Thyroid gland (tissue), 4 donors: Measurements from ENCODE around the gene MGAT5B. TPM values are rescaled to one million over a fixed set of nuclear protein-coding genes. Genes with fewer than 3 reads are reported as not detected.

Experiments
- DNase-seq, 2 donors: peaks; one replicate each; pipeline ENCODE4 v3.0.0-alpha.2; 2019
- H3K27ac ChIP-seq, 3 donors: fragments of 200-600 bp; sonication (generic); 1 replicate in 2 of 3; 2 replicates in 1 of 3; pipeline ENCODE4 v1.5.1; 2016 to 2019; ENCODE audit warnings: mild to moderate bottlenecking in 1 of 3, moderate library complexity in 1 of 3
- H3K27me3 ChIP-seq: fragments of 200-600 bp; sonication (generic); one replicate; pipeline ENCODE4 v1.5.1; 2019
- H3K36me3 ChIP-seq, 2 donors: fragments of 200-600 bp; sonication (generic); one replicate each; pipeline ENCODE4 v1.5.1; 2016 to 2019
- H3K4me1 ChIP-seq, 2 donors: fragments of 200-600 bp; sonication (generic); one replicate each; pipeline ENCODE4 v1.5.1; 2017 to 2019
- H3K4me3 ChIP-seq, 3 donors: fragments of 200-600 bp; sonication (generic); replicated peaks in 1 of 3; 1 replicate in 2 of 3; 2 replicates in 1 of 3; pipeline ENCODE4 v1.5.1; 2016; ENCODE audit warnings: mild to moderate bottlenecking in 1 of 3
- H3K9me3 ChIP-seq: fragments of 200-600 bp; sonication (generic); one replicate; pipeline ENCODE4 v1.5.1; 2017
- CTCF ChIP-seq, 6 experiments: fragments of 200-600 bp in 3 of 6; fragments of 450-650 bp in 3 of 6; sonication (generic) in 3 of 6; IDR thresholded peaks; one replicate each; pipeline ENCODE4 v1.5.1; 2016 to 2019; ENCODE audit warnings: antibody characterized with exemption in 6 of 6, mild to moderate bottlenecking in 2 of 6, inconsistent platforms in 1 of 6, moderate library complexity in 1 of 6
- POLR2A ChIP-seq, 2 donors: fragments of 450-650 bp; IDR thresholded peaks; one replicate each; pipeline ENCODE4 v1.6.1; 2017; ENCODE audit warnings: antibody characterized with exemption in 2 of 2, mild to moderate bottlenecking in 2 of 2, moderate library complexity in 1 of 2
- WGBS, 2 donors: methylation state at CpG; one replicate each; pipeline ENCODE4 v1.1.5; 2017; 5-methylcytosine and 5-hydroxymethylcytosine counted together
- intact Hi-C: fragments of 100-400 bp; cut with DNase I; formaldehyde crosslinking; loops from one replicate; pipeline ENCODE4 v1.15.1; 2023
- total RNA-seq, 4 donors: library from RNA; depleted of rRNA; stranded (reverse); fragments of >200 nt; gene quantifications; one replicate each; pipeline ENCODE4 v1.2.3, GENCODE V29; 2016

MGAT5B gene
- total RNA-seq, 4 donors from 2014 or later = 0.22 to 7.4 (median 0.73) TPM; not detected in 1

- Histone ChIP-seq H3K4me3 (no peak overlapping the region), H3K36me3 (no peaks in the 10 kb centered on the region), H3K9me3 (no peaks in the 10 kb centered on the region), H3K27ac (no peak overlapping the region), H3K27me3 (no peaks in the 10 kb centered on the region), H3K4me1 (no peaks in the 10 kb centered on the region)
- no peak for TF ChIP-seq POLR2A (IDR thresholded peaks at IDR 0.05)
- 91 to 93% methylated on average over 14 of the region's 14 CpGs for WGBS, 2 donors
- intact Hi-C loops = no loop called here
- DNase-seq = no peak
These were observed 11.1 kb downstream of the MGAT5B start for GRCh38 chr17:76879254-76879653.

GRCh38 chr17:76879691-76880090 lies 11.5 kb downstream of the MGAT5B start:
- intact Hi-C loops = no loop called here
- no peak overlapping the region for H3K4me3 ChIP-seq
- DNase-seq = no peak
- no peaks in the 10 kb centered on the region for H3K36me3 ChIP-seq
- H3K9me3 ChIP-seq = no peaks in the 10 kb centered on the region
- TF ChIP-seq POLR2A (IDR thresholded peaks at IDR 0.05) = no peak
- TF ChIP-seq CTCF (IDR thresholded peaks at IDR 0.05) = no peak
- no peaks in the 10 kb centered on the region for H3K4me1 ChIP-seq
- no peaks in the 10 kb centered on the region for H3K27me3 ChIP-seq
- 67 to 76% methylated on average over 10 of the region's 10 CpGs for WGBS, 2 donors
- H3K27ac ChIP-seq = no peak overlapping the region

GRCh38 chr17:76880268-76880667 lies 12.1 kb downstream of the MGAT5B start:
- H3K36me3 ChIP-seq = no peaks in the 10 kb centered on the region
- no peak for DNase-seq
- H3K4me3 ChIP-seq = no peak overlapping the region
- H3K4me1 ChIP-seq = no peaks in the 10 kb centered on the region
- WGBS, 2 donors = 49 to 54% methylated on average over 9 to 10 of the region's 10 CpGs
- TF ChIP-seq POLR2A (IDR thresholded peaks at IDR 0.05) (no peak), CTCF (IDR thresholded peaks at IDR 0.05) (no peak)
- no peaks in the 10 kb centered on the region for H3K9me3 ChIP-seq
- no peaks in the 10 kb centered on the region for H3K27me3 ChIP-seq
- intact Hi-C loops = no loop called here
- no peak overlapping the region for H3K27ac ChIP-seq

GRCh38 chr17:76880971-76881370 lies 12.8 kb downstream of the MGAT5B start:
- Histone ChIP-seq H3K36me3 (no peaks in the 10 kb centered on the region), H3K9me3 (no peaks in the 10 kb centered on the region), H3K27me3 (no peaks in the 10 kb centered on the region), H3K4me1 (no peaks in the 10 kb centered on the region), H3K27ac (no peak overlapping the region), H3K4me3 (no peak overlapping the region)
- DNase-seq = no peak
- WGBS, 2 donors = 89 to 93% methylated on average over 10 to 12 of the region's 12 CpGs
- no peak for TF ChIP-seq CTCF (IDR thresholded peaks at IDR 0.05)
- TF ChIP-seq POLR2A (IDR thresholded peaks at IDR 0.05) = no peak
- intact Hi-C loops = no loop called here

- no peak for DNase-seq
- intact Hi-C loops = no loop called here
- H3K4me1 ChIP-seq = no peaks in the 10 kb centered on the region
- TF ChIP-seq CTCF (IDR thresholded peaks at IDR 0.05) = no peak
- TF ChIP-seq POLR2A (IDR thresholded peaks at IDR 0.05) = no peak
- H3K27me3 ChIP-seq = no peaks in the 10 kb centered on the region
- no peak overlapping the region for H3K4me3 ChIP-seq
- no peaks in the 10 kb centered on the region for H3K9me3 ChIP-seq
- WGBS, 2 donors = 81 to 90% methylated on average over 6 of the region's 6 CpGs
- H3K36me3 ChIP-seq = no peaks in the 10 kb centered on the region
- H3K27ac ChIP-seq = no peak overlapping the region
These were observed 13.2 kb downstream of the MGAT5B start for GRCh38 chr17:76881408-76881807.

- TF ChIP-seq POLR2A (IDR thresholded peaks at IDR 0.05) = no peak
- no peak for TF ChIP-seq CTCF (IDR thresholded peaks at IDR 0.05)
- H3K27ac ChIP-seq = no peak overlapping the region
- no peaks in the 10 kb centered on the region for H3K9me3 ChIP-seq
- 85 to 89% methylated on average over 11 to 12 of the region's 20 CpGs for WGBS, 2 donors
- no peaks in the 10 kb centered on the region for H3K27me3 ChIP-seq
- no peak for DNase-seq
- H3K4me3 ChIP-seq = no peak overlapping the region
- H3K36me3 ChIP-seq = no peaks in the 10 kb centered on the region
- intact Hi-C loops = no loop called here
- no peaks in the 10 kb centered on the region for H3K4me1 ChIP-seq
These were observed 13.8 kb downstream of the MGAT5B start for GRCh38 chr17:76881966-76882365.
